Mesenchymal stem cell (in vitro differentiated cells and primary cell): Measurements from ENCODE around the gene MYF6.

ENCODE experiments used
- DNase-seq: peaks from one replicate; pipeline ENCODE4 v3.0.0-alpha.2; 2013
- H2AFZ ChIP-seq: one replicate; pipeline ENCODE4 v1.6.1; 2013; ENCODE audit warnings: low read depth, mild to moderate bottlenecking, control low read depth, inconsistent platforms, low read length, moderate library complexity
- H2AK5ac ChIP-seq: 2 replicates; pipeline ENCODE4 v1.6.1; 2013; ENCODE audit warnings: low read length, moderate library complexity, mild to moderate bottlenecking, inconsistent platforms; ENCODE audit not compliant: severe bottlenecking
- H2BK120ac ChIP-seq: one replicate; pipeline ENCODE4 v1.6.1; 2013; ENCODE audit warnings: low read depth, mild to moderate bottlenecking, inconsistent platforms, low read length, moderate library complexity
- H2BK12ac ChIP-seq, 2 experiments: one replicate each; pipeline ENCODE4 v1.6.1; 2013; ENCODE audit warnings: inconsistent platforms in 2 of 2, low read length in 2 of 2, mild to moderate bottlenecking in 2 of 2, moderate library complexity in 2 of 2, control low read depth in 1 of 2
- H2BK15ac ChIP-seq: one replicate; pipeline ENCODE4 v1.6.1; 2013; ENCODE audit warnings: mild to moderate bottlenecking, low read depth, inconsistent platforms; ENCODE audit not compliant: poor library complexity, severe bottlenecking
- H2BK5ac ChIP-seq: 2 replicates; pipeline ENCODE4 v1.6.1; 2013; ENCODE audit warnings: low read depth, mild to moderate bottlenecking, low read length, control low read depth, inconsistent platforms; ENCODE audit not compliant: poor library complexity, severe bottlenecking
- H3K14ac ChIP-seq, 2 experiments: one replicate each; pipeline ENCODE4 v1.6.1; 2013; ENCODE audit warnings: inconsistent platforms in 2 of 2, low read length in 2 of 2, control low read depth in 1 of 2, mild to moderate bottlenecking in 1 of 2, moderate library complexity in 1 of 2
- H3K18ac ChIP-seq, 2 experiments: one replicate each; pipeline ENCODE4 v1.6.1; 2013; ENCODE audit warnings: inconsistent platforms in 2 of 2, low read length in 2 of 2, control low read depth in 1 of 2, low read depth in 1 of 2, mild to moderate bottlenecking in 1 of 2
- H3K23ac ChIP-seq, 2 experiments: one replicate each; pipeline ENCODE4 v1.6.1; 2013; ENCODE audit warnings: inconsistent platforms in 2 of 2, low read length in 2 of 2, mild to moderate bottlenecking in 2 of 2, moderate library complexity in 2 of 2, control low read depth in 1 of 2
- H3K27ac ChIP-seq: 2 replicates; pipeline ENCODE4 v1.5.1; 2013; ENCODE audit warnings: mild to moderate bottlenecking, moderate library complexity, low read length, control low read depth, inconsistent platforms; ENCODE audit not compliant: poor library complexity, severe bottlenecking
- H3K27me3 ChIP-seq, 2 experiments: 2 replicates each; pipeline versions ENCODE4 v1.6.1 to v1.7.0; 2013; ENCODE audit warnings: low read length in 2 of 2, mild to moderate bottlenecking in 2 of 2, moderate library complexity in 2 of 2, control low read depth in 1 of 2, inconsistent platforms in 1 of 2; ENCODE audit not compliant: control insufficient read depth in 1 of 2, insufficient read depth in 1 of 2
- H3K36me3 ChIP-seq, 2 experiments: 2 replicates each; pipeline versions ENCODE4 v1.6.1 to v1.7.0; 2013; ENCODE audit warnings: low read length in 2 of 2, control low read depth in 1 of 2, inconsistent platforms in 1 of 2, low read depth in 1 of 2, mild to moderate bottlenecking in 1 of 2; ENCODE audit not compliant: insufficient read depth in 2 of 2, control insufficient read depth in 1 of 2
- H3K4ac ChIP-seq, 2 experiments: one replicate each; pipeline ENCODE4 v1.6.1; 2013; ENCODE audit warnings: inconsistent platforms in 2 of 2, low read length in 2 of 2, mild to moderate bottlenecking in 2 of 2, moderate library complexity in 2 of 2, control low read depth in 1 of 2, low read depth in 1 of 2
- H3K4me1 ChIP-seq: 2 replicates; pipeline ENCODE4 v1.6.1; 2013; ENCODE audit warnings: low read depth, low read length, control low read depth; ENCODE audit not compliant: control insufficient read depth, insufficient read depth
- H3K4me2 ChIP-seq: 2 replicates; pipeline ENCODE4 v1.6.1; 2013; ENCODE audit warnings: low read length, mild to moderate bottlenecking, inconsistent platforms; ENCODE audit not compliant: poor library complexity, severe bottlenecking
- H3K4me3 ChIP-seq, 2 experiments: 2 replicates each; pipeline versions ENCODE4 v1.5.1 to v1.7.0; 2013; ENCODE audit warnings: low read length in 2 of 2, mild to moderate bottlenecking in 2 of 2, control low read depth in 1 of 2, low read depth in 1 of 2; ENCODE audit not compliant: insufficient read depth in 1 of 2
- H3K79me1 ChIP-seq: replicated peaks from 2 replicates; pipeline ENCODE4 v1.6.1; 2013; ENCODE audit warnings: mild to moderate bottlenecking, control low read depth, low read length, inconsistent platforms; ENCODE audit not compliant: poor library complexity, severe bottlenecking
- H3K9ac ChIP-seq: 2 replicates; pipeline ENCODE4 v1.7.0; 2013; ENCODE audit warnings: mild to moderate bottlenecking, low read length, moderate library complexity
- H3K9me3 ChIP-seq: 2 replicates; pipeline ENCODE4 v1.7.0; 2013; ENCODE audit warnings: mild to moderate bottlenecking, low read length; ENCODE audit not compliant: control insufficient read depth
- H4K8ac ChIP-seq: one replicate; pipeline ENCODE4 v1.6.1; 2013; ENCODE audit warnings: inconsistent platforms, mild to moderate bottlenecking, low read length, moderate library complexity
- H4K91ac ChIP-seq: one replicate; pipeline ENCODE4 v1.6.1; 2013; ENCODE audit warnings: mild to moderate bottlenecking, low read length, inconsistent platforms
- WGBS: methylation state at CpG from one replicate; pipeline ENCODE4 v1.1.7; 2013; ENCODE audit warnings: mixed read lengths; 5-methylcytosine and 5-hydroxymethylcytosine counted together

MYF6 gene

DNA sequence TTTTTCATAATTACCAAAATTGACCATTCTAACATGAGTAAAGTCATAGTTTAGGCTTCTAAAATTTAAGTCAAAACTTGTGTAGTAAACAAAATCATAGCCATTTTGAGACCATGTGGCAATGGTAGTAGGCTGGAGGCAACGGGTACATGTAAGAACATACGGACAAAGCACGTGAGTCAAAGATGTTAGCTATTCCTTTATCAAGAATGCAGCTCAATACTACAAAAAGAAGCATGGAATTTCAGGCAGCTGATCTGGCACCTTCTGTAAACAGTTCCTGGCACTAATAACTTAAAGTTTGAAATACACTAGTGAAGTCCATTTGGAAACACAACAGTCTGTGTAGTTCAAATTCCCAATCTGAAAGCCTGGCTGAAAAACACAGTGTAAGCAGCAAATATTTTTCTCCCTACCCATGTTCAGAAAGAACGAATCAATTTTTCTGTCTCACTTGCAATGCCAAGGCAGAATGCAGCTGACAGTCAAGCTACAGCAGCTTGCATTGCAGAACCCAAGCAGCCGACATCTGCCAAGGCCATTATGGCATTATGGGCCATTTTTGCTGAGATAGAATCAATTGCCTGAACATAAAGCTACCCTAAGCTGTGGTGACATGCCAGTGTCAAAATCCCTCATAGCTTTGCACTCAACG is 38.5 kb downstream of the MYF6 start:
- Histone ChIP-seq H3K4me1 (no peaks in the 10 kb centered on the region), H2AFZ (no peak overlapping the region), H3K4me3 (no peak overlapping the region), H2BK15ac (no peak overlapping the region), H4K8ac (no peak overlapping the region), H3K23ac (no peak overlapping the region), H2AK5ac (no peak overlapping the region), H3K9ac (no peak overlapping the region), H3K14ac (no peak overlapping the region), H2BK120ac (no peak overlapping the region), H3K36me3 (no peaks in the 10 kb centered on the region), H3K4me2 (no peak overlapping the region), H3K27ac (no peak overlapping the region), H3K27me3 (no peaks in the 10 kb centered on the region), H2BK5ac (no peak overlapping the region), H3K18ac (no peak overlapping the region), H2BK12ac (no peak overlapping the region), H3K9me3 (no peaks in the 10 kb centered on the region), H4K91ac (no peak overlapping the region), H3K4ac (no peak overlapping the region), H3K79me1 (no peaks in the 10 kb centered on the region)
- WGBS: 76% methylated on average over 6 of the region's 6 CpGs
- DNase-seq: no peak

DNA sequence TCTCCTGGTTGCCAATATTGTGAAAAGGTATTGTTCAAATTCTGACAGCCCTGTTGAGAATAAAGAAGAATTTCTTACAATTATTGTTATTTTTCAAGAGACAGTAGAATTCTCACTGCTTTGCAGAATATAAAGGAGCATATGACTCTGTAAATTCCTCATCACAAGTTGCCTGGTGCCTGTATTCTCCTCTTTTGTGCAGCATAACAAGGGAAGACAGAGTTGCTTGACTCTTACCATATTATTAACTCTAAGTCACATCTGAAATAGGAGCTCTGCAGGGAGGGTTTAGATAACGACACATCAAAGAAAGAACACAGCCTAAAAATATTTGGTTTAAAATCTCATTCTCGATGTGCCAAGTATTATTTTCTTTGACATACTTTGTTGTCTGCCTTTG is 40.4 kb downstream of the MYF6 start:
- no peak overlapping the region for H2BK5ac ChIP-seq
- no peak overlapping the region for H4K91ac ChIP-seq
- no peak overlapping the region for H3K23ac ChIP-seq

DNA sequence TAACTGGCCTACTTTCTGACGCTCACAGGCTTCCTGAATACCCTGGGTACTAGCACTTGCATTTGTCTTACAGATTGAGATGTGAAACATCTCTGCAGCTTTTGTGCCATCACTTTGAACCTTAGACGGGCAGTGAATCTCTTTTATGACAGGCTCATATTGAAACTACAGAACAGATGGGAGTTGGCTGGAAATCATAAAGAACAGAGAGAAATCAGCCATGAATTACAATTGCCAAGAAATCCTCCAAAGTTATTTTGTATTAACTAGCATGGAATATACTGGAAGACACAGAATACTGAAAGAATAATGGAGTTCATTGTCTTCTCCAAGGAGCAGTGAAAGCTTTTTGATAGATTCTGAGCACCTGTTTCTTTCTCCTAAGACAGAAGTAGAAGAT is 42.0 kb downstream of the MYF6 start:
- Histone ChIP-seq H3K18ac (no peak overlapping the region), H3K14ac (no peak overlapping the region), H2BK5ac (no peak overlapping the region)

More for the DNA sequence above, 40.4 kb downstream of the MYF6 start:
- Histone ChIP-seq H3K9me3 (no peaks in the 10 kb centered on the region), H2BK120ac (no peak overlapping the region), H3K4me1 (no peaks in the 10 kb centered on the region), H3K36me3 (no peaks in the 10 kb centered on the region), H2AK5ac (no peak overlapping the region), H2BK12ac (no peak overlapping the region), H3K4me3 (no peak overlapping the region), H3K4me2 (no peak overlapping the region), H2AFZ (no peak overlapping the region), H3K9ac (no peak overlapping the region), H3K18ac (no peak overlapping the region), H3K27ac (no peak overlapping the region), H3K79me1 (no peaks in the 10 kb centered on the region), H2BK15ac (no peak overlapping the region), H3K14ac (no peak overlapping the region), H4K8ac (no peak overlapping the region), H3K4ac (no peak overlapping the region), H3K27me3 (no peaks in the 10 kb centered on the region)
- DNase-seq: no peak
- 83% methylated on average over 1 of the region's 2 CpGs for WGBS

DNA sequence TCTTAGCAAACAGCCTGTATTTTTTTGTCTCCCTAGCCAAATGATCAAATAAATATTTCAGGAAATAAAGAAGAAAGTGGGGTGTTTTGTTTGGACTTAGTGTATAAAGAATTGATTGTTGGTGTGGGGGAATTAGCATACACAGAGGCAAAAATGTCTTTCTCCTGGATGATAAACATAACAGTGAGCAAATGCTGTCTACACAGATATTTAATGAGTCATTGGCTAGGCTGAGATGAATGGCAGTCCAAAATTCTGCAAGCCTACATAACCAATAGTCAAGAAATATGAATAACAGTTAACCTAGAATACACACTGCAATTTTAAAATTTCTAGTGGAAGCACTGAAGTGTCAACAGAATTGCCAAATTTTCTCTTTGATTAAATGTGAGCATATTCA is 45.0 kb downstream of the MYF6 start:
- Histone ChIP-seq H3K4me2 (no peak overlapping the region), H2AK5ac (no peak overlapping the region), H2BK12ac (no peak overlapping the region), H4K8ac (no peak overlapping the region), H3K36me3 (no peaks in the 10 kb centered on the region), H3K4ac (no peak overlapping the region), H2AFZ (no peak overlapping the region), H3K9ac (no peak overlapping the region), H3K79me1 (no peaks in the 10 kb centered on the region), H3K18ac (no peak overlapping the region), H3K9me3 (no peaks in the 10 kb centered on the region), H3K27me3 (no peaks in the 10 kb centered on the region), H3K27ac (no peak overlapping the region), H3K23ac (no peak overlapping the region), H2BK5ac (no peak overlapping the region), H3K14ac (no peak overlapping the region), H2BK120ac (no peak overlapping the region), H3K4me1 (no peaks in the 10 kb centered on the region), H4K91ac (no peak overlapping the region), H2BK15ac (no peak overlapping the region), H3K4me3 (no peak overlapping the region)
- no peak for DNase-seq

More for the DNA sequence above, 42.0 kb downstream of the MYF6 start:
- H3K4me3 ChIP-seq: no peak overlapping the region
- H3K36me3 ChIP-seq: no peaks in the 10 kb centered on the region
- H2BK120ac ChIP-seq: no peak overlapping the region
- H3K4me2 ChIP-seq: no peak overlapping the region
- H2AK5ac ChIP-seq: no peak overlapping the region
- no peak overlapping the region for H2BK15ac ChIP-seq
- no peak overlapping the region for H3K27ac ChIP-seq
- no peak overlapping the region for H4K91ac ChIP-seq
- H3K9ac ChIP-seq: no peak overlapping the region
- WGBS: 92% methylated on average over 2 of the region's 2 CpGs
- no peaks in the 10 kb centered on the region for H3K9me3 ChIP-seq
- H2BK12ac ChIP-seq: no peak overlapping the region
- no peak overlapping the region for H3K23ac ChIP-seq
- H4K8ac ChIP-seq: no peak overlapping the region
- no peaks in the 10 kb centered on the region for H3K4me1 ChIP-seq
- H3K27me3 ChIP-seq: no peaks in the 10 kb centered on the region
- DNase-seq: no peak
- H2AFZ ChIP-seq: no peak overlapping the region
- H3K79me1 ChIP-seq: no peaks in the 10 kb centered on the region
- no peak overlapping the region for H3K4ac ChIP-seq
